Stimulated activated naive CD4-positive, alpha-beta T cell (primary cell): ENCODE measurements around the gene SPESP1.

Experiments used
- DNase-seq, 6 experiments: peaks; one replicate each; lab custom pipeline; 2025; lab: John Stamatoyannopoulos, UW

SPESP1 gene

DNA sequence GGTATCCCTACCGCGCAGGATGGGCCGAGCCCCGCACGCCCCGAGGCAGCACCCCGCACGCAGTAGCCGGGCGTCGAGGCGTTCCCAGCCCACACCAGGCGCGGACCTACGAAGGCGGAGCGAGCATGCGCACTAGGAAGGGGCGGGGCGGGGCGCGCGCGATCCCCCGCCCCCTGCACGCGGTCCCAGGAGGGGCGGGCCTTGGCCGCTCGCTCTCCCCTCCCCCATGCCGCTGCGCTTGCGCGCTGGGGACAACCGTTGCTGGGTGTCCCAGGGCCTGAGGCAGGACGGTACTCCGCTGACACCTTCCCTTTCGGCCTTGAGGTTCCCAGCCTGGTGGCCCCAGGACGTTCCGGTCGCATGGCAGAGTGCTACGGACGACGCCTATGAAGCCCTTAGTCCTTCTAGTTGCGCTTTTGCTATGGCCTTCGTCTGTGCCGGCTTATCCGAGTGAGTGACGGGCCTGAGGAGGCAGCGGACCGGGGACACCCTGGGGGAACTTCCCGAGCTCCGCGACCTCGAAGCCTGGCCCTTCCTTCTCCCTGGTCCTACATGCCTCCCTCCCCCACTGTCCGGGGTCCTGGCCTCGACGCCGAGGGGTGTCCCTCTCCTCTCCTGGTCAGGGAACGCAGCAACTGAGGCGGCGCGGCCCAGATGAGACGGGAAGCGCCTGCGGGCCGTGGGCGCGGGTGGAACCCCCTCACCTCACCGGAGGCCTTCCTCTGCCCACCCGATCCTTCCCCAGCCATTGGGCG is at the start of gene SPESP1:
SPESP1 (plus strand) TSS at position 258 of the 755 bp plus-strand sequence; CDS start at position 387, 129 bp downstream.
- peak in 5 of 6 experiments; percentile 28 to 54 (median 36) for DNase-seq

DNA sequence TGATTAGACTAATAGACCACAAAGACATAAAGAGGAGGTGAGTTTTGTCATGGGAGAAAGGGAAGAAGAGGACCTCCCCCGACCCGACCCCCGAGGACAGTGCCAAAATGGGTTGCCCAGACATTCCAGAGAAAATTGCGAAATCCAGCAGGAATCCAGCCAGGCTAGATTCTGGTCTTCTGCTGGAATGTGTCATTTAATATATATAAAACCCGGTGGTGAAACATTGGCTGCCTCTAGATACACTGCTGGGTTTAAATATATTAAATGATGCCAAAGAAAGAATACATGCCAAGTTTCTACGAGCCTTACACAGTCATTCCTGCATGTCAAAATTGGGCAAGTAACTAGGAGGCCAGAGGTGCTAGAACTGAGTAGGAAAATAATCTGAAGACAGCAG is 45.3 kb upstream of the SPESP1 start:
- DNase-seq: no peak

DNA sequence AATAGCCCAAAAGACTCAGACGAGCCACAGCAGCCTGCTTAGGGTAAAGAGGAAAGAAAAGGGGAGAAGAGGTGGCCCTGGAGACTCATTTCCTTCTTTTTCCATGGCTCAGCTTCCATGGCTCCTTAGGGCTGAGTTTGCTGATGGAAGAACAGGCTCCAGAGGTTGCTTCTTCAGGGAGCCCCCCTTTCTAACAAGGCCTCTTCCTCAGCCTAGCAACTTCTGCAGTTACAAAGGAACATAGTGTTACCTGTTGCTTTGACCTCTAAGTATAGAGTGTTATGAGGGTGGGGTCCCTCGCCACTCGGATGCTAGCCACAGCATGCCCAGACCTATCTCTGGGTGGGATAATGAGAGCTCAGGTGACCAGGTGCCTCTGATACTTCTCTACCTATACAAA is 43.2 kb upstream of the SPESP1 start:
- no peak for DNase-seq

DNA sequence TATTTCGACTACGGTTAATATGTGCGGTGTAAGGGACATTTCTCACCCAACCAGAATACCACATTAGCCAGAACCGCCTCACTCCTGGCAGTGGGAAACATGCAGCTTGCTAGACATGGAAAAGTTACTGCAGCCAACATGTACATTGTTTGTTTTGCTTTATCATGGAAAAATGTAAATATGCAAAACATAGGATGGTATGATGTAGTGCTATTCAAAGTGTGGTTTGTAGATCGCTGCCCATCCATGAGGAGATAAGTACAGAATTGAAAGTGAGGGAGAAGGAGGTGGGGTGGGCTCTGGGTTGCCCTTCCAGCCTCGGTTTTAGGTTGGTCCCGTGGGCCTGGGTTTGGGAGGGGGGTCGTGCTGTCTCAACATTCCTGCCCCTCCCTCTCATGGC is 42.5 kb upstream of the SPESP1 start:
- no peak for DNase-seq

DNA sequence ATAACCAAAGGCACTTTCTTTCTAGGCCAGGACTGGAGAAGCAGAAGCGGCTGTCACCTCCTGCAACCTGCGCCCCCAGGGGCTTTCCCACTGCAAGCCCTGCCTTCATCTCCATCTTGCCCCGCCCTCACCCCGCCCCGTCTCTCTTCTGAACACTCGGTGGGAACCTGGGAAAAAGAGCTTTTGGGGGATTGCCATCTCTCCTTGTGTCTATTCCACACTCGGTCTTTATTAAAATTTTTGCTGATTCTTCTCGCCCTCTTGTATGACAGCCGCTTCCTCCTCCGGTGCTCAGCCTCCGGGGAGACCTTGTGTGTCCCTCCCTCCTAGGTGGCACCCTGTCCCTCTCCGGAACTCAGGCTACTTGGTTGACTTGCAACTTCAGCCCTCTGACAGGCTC is 41.9 kb upstream of the SPESP1 start:
- peak in 2 of 6 experiments; percentile 1 to 3 for DNase-seq

DNA sequence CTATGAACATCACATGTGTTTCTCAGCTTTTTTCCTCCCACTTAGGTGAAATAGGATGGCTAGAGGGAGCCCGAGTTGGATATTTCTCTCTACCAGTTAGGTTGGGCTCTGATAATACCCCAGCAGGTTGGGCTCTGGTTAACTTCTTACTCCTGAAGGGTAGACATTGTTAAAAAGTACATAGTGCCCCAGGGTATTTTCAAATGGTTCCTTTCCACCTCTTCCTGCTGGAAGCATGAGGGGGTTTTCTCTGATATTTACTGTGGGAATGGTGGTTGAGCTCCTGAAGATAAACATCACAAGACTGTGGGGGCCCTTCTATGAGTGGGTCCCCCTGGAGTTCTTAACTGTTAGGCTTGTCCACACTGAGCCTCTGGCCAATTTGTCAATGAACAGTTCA is 36.1 kb upstream of the SPESP1 start:
- no peak for DNase-seq

DNA sequence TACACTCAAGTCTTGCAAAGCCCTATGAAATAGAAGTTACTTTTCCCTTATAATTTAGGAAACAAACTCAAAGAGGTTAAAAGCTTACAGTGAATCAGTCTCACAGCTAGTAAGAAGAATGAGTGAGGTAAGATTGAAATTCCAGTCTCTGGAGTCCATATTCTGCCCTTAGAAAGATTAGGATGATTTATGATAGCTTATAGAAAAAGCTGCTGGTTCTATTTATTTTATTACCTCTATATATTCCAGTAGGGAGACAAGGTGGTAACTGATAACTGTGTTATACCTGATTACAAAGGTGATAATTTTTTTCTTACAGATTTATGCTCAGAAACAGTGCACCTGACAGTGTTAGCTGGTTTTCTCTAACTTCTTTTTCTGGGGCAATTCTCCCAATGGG is 34.1 kb upstream of the SPESP1 start:
- DNase-seq: no peak

DNA sequence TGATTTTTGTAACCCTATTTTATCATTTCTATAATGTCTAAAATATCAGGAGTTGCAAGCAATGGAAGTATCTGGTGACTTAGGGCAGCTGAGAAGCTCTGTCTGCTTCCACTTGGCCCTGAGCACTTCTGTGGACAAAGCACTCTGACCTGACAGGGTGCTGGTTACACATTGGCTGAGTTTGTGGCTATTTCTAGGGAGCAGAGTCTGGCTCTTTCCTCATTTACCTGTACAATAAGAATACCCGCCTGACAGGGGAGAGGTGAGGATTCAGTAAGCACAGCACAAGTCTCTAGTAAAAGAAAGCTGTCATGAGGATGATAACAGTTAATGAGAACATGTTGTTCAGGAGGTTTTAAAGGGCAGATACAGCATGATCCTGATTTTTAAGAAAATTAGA is 33.3 kb upstream of the SPESP1 start:
- no peak for DNase-seq

DNA sequence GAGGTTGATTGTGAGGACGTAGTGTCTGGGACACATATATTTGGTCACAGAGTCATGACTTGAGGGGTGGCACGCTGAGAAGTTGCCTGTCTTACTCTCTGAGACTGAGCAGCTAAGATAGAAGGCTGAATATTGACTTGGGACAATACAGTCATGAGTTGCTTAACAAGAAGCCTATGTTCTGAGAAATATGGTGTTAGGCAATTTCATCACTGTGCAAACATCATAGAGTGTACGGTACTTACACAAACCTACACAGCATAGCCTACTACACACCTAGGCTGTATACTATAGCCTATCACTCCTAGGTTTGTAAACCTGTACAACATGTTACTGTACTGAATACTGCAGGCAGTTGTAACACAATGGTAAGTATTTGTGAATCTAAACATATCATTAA is 30.3 kb upstream of the SPESP1 start:
- no peak for DNase-seq

DNA sequence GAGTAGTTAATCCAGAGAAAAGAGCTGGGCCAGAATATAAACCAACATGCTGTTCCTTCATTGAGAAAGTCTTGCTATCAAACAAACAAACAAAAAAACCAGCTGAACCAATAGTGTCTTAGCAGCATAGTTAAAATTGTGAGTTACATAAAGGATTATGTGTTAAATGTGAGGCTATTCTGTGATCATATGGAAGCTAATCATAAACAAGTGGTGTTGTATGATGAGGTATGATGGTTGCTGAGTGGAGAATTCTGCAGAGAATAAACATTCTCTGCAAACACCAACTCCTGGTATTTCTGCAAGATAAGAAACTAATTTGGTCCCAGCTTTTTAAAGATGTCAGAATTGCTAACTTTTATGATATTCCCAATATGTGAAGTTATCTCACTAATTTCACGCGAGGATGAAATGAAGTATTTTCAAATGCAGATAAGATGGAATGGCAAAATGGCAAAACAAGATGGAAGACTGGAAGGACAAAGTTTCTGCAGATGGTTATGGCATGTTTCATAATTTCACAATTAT is 22.9 kb upstream of the SPESP1 start:
- DNase-seq: no peak

DNA sequence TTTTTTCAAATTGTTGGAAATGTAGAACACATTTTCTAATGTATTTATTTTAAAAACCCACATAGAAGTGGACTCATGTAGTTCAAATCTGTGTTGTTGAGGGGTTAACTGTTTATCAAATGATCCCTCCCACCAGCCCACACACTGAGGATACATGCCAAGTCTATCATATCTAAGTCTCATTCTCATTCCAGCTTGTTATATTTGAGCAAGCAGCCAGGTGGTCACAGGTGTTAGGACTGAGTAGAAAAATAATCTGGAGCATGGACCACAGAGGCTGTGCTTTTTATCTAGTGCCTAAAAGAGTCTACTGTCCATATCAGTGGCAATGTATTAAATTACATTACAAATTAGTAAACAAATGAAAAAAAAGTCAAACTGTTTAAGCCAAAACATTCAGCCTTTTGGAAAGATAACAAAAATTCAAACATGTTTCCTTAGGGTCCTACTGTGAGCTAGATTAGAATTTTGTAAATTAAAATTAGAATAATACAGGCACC is 20.7 kb upstream of the SPESP1 start:
- DNase-seq: no peak

DNA sequence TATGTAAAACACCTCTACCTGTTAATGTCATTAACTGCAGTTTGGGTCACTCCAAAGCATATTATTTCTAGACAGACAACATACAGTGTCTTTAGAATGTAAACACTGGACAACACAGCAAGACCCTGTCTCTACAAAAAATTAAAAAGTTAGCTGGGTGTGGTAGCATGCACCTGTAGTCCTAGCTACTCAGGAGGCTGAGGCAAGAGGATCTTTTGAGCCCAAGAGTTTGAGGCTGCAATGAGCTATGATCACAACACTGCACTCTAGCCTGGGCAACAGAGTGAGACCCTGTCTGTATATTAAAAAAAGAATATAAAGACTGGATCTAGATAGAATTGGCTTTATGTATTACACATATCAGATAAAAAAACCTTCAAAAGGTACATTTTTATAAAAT is 20.0 kb upstream of the SPESP1 start:
- DNase-seq: no peak

DNA sequence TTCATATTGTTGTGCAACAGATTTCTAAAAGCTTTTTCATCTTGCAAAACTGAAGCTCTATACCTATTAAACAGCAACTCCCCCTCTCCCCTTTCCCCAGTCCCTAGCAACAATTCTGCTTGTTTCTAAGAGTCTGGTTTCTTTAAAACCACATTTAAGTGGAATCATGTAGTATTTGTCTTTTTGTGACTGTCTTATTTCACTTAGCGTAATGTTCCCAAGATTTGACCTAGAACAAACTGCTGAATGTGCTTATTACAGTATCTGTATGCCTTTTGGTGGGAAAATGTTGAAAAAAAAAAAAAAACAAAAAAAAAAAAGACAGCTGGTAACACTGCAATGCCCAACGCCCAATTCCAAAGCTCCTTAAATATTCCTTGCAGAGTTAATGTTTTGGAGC is 19.5 kb upstream of the SPESP1 start:
- no peak for DNase-seq

DNA sequence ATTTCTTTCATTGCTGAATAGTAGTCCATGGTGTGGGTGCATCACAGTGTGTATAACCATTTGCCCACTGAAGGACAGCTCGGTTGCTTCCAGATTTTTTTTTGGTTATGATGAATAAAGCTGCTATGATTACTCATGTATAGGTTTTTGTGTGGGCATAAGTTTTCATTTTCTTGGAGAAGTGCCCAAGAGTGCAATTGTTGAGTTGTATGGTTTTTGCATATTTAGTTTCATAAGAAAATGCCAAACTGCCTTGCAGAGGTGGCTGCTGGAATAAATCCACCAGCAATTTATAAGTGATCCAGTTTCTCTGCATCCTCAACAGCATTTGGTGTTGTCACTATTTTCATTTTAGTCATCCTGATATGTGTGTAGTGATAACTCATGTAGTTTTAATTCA is 8.4 kb upstream of the SPESP1 start:
- no peak for DNase-seq

DNA sequence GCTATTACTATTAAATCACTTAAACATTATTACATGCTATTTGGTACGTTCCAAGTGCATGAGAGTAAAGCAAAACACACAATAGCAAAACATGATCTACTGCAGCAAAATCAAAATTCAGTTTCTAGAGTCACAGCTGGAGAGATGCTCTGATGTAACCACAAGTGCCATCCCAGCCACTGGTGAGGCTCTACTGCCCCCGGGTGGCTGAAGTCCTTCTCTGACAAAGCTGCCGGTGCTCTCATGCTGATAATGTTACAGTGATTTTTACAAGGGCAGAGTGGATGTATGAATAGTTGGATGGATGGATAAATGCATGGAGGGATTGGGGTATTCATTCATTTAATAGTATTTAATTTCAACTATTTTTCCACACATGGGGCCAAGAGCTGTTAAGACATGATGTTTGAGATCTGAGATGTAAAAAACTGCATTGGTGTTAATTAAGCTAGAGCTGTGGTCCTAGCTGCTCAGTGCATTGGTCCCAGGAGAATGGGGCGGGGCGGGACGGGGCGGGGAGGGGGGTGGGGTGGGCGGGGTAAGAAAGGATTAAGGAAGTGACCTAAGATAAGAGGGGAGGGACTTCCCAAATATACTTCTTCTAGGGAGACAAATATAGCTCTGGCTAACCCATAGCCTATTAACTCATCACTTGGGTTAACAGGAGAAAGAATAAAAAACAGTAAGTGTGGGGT is 5.3 kb upstream of the SPESP1 start:
- DNase-seq: peak; percentile 14 to 54 (median 44)

DNA sequence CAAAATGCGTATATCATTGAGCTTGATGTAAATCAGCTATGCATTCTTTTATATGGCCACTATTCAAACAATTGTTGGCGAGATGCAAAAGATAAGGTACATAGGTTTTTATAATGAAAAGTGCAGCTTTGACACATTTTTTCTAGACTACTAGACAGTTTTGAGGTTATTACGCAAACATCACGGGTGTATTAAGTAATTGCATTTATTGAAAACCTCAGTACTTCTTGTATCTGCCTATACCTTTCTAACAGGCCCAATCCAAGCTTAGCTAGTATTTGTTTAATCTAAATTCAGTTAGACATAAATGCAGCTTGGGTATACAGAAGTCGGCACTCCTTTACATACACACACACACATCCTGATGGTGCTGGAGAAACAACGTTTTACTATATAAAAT is 2.7 kb downstream of the SPESP1 start:
- DNase-seq: no peak

DNA sequence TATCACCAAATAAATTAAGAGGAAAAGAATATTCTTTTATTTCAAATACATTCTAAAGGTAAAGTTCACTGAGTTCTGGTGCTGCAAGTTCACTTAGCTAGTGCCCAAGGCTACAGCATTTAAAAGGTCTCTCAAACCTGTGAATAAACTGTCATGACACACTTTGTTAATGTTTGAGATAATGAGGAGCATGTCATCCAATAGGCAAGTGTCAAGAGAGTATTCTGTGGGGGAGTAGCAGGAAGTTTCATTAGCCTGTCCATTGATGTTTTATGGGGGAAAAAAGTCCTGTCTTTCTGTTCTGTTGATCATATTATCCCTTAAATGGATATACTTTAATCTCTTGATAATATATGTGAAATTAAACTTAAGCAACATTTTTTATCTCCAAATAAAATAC is 4.0 kb downstream of the SPESP1 start:
- DNase-seq: no peak

DNA sequence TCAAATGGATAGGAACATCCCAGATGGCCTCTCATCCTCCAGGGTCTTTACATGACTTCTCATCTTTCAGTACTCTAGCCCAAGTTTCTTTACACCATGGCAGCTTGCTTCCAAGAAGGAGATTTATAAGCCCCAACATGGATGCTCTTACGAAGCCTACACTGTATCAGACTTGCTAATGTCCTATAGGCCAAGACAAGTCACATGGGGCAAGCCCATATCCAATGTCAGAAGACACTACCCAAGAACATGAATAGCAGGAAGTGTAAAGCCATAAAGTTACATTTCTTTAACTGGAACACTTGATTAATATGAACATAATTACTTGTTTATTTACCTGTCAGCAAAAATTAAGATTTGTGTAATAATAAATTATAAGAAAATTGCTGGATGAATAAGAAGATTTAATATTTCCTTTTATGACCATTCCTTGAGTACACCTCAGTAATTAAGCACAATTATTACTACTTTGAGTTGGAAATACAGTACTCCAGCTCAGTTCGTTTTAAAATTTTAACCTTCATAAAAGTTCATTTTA is 5.1 kb downstream of the SPESP1 start:
- DNase-seq: no peak

DNA sequence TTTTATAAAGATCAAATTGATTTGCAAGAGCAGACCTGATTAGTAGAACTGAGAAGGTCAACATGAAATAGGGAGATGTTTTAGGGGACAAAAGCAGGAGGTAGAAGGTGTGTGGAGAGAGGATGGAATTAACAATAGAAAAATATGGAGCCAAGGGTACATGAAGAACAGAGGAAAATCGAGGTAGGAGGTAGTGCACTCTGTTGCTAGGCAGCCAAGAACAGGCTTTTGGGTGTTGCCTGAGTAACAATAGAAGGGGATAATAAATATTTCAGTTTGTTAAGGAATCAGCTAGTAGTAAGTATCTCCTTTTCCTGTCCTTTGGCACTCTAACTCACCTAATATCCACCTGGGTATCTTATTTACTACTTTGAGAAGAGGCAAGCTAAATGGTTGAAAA is 9.2 kb downstream of the SPESP1 start:
- DNase-seq: no peak

DNA sequence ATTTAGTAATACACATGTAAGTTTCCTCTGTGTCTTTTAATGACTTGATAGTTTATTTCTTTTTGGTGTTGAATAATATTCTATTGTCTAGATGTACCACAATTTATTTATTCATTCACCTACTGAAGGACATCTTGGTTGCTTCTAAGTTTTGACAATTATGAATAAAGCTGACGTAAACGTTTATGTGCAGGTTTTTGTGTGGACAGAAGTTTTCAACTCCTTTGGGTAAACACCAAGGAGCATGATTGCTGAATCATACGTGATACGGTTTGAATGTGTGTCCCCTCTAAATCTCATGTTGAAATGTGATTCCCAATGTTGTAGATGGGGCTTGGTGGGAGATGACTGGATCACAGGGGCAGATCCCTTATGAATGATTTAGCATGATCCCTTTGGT is 21.5 kb downstream of the SPESP1 start:
- no peak for DNase-seq

DNA sequence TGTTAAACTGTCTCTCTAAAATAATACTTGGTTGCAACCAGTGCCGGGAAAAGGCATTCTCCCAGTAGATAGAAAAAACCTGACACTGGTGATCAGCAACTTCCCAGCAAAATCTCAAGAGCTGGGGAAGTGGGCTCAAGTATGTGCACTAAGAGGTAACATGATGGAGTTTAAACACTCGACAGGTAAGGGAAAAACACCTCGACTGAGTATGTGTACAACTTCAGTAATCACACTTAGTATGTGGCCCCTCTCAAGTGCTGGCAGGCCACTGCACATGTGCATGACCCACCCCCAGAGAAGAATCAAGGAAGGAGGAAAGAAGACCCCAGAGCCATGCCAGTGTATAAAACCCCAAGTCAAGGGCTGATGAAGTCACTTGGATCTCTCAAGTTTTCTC is 27.4 kb downstream of the SPESP1 start:
- DNase-seq: no peak

DNA sequence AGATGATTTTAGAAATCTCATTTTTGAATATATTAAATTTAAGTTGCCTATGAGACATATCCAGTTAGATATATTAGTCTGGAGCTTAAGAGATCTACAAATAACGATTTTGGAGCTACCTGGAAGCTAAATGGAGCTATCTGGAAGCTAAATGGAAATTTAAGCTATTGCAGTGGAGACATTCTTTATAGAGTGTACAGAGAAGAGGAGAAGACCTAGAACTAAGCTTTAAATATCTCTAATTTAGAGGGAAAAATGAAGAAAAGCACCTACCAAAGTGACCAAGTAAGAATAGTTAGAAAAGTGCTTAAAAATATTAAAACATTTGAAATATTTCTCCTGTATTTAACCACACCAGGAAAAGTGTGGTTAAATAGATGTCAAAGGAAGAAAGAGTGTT is 28.3 kb downstream of the SPESP1 start:
- DNase-seq: no peak

DNA sequence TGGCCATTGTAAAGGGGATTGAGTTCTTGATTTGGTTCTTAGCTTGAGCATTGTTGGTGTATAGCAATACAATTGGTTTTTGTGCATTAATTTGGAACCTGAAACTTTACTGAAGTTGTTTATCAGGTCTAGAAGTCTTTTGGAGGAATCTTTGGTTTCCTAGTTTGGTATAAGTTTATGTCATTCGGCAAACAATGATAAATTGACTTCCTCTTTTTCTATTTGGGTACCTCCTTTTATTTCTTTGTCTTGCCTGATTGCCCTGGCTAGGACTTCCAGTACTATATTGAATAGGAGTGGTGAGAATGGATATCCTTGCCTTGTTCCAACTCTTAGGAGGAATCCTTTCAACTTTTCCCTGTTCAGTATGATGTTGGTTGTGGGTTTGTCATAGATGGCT is 32.1 kb downstream of the SPESP1 start:
- DNase-seq: no peak
